Heart left ventricle (tissue), 16 donors: ENCODE results near the gene CCDC3. TPM values are rescaled to one million over a fixed set of nuclear protein-coding genes. Genes with fewer than 3 reads are reported as not detected.

Experiments used
- ATAC-seq, 4 donors: fragments of 200-7000 bp; cut with Tn5 transposase; one replicate each; pipeline ENCODE4 v1.9.1; 2020 to 2022; ENCODE audit warnings: moderate library complexity in 4 of 4, mild to moderate bottlenecking in 3 of 4, moderate number of reproducible peaks in 1 of 4
- DNase-seq, 5 donors: peaks; one replicate each; pipeline ENCODE4 v3.0.0-alpha.2; 2020
- H3K27ac ChIP-seq, 12 donors: fragments of 200-600 bp; sonication (generic) in 4 of 12; one replicate each; pipeline versions ENCODE4 v1.5.0 to v1.8.0; 2016 to 2022; ENCODE audit warnings: mild to moderate bottlenecking in 2 of 12
- H3K27me3 ChIP-seq, 9 donors: fragments of 200-600 bp; sonication (generic) in 2 of 9; one replicate each; pipeline versions ENCODE4 v1.5.1 to v1.8.0; 2016 to 2022; ENCODE audit warnings: mild to moderate bottlenecking in 3 of 9
- H3K36me3 ChIP-seq, 9 donors: fragments of 200-600 bp; sonication (generic) in 2 of 9; one replicate each; pipeline versions ENCODE4 v1.5.0 to v1.8.0; 2018 to 2022; ENCODE audit warnings: mild to moderate bottlenecking in 2 of 9
- H3K4me1 ChIP-seq, 12 donors: fragments of 200-600 bp; sonication (generic) in 4 of 12; one replicate each; pipeline versions ENCODE4 v1.5.0 to v1.8.0; 2016 to 2022; ENCODE audit warnings: mild to moderate bottlenecking in 3 of 12
- H3K4me3 ChIP-seq, 12 donors: fragments of 200-600 bp; sonication (generic) in 4 of 12; one replicate each; pipeline versions ENCODE4 v1.5.0 to v1.8.0; 2017 to 2022; ENCODE audit warnings: mild to moderate bottlenecking in 9 of 12, moderate library complexity in 4 of 12
- H3K9me3 ChIP-seq, 12 donors: fragments of 200-600 bp; sonication (generic) in 4 of 12; one replicate each; pipeline versions ENCODE4 v1.5.0 to v1.8.0; 2016 to 2022; ENCODE audit warnings: mild to moderate bottlenecking in 1 of 12
- CTCF ChIP-seq, 12 donors: fragments of 200-600 bp; sonication (generic) in 4 of 12; IDR thresholded peaks; one replicate each; pipeline versions ENCODE4 v1.5.0 to v1.8.0; 2018 to 2022; ENCODE audit warnings: antibody characterized with exemption in 12 of 12, mild to moderate bottlenecking in 5 of 12
- POLR2A ChIP-seq, 2 donors: fragments of 450-650 bp; IDR thresholded peaks; one replicate each; pipeline ENCODE4 v1.6.1; 2017; ENCODE audit warnings: antibody characterized with exemption in 2 of 2, mild to moderate bottlenecking in 2 of 2, moderate library complexity in 2 of 2
- WGBS, 4 donors: extraction: QIAGEN DNeasy Blood & Tissue Kit in 2 of 4; methylation state at CpG; one replicate each; pipeline versions ENCODE4 v1.1.5 to v1.1.7; 2013 to 2018; 5-methylcytosine and 5-hydroxymethylcytosine counted together
- intact Hi-C, 10 donors: fragments of 100-400 bp; cut with DNase I; formaldehyde crosslinking; loops; one replicate each; pipeline versions ENCODE4 v1.11.1 to v1.14.2; 2022
- polyA plus RNA-seq, 2 donors: library from polyadenylated mRNA; stranded (reverse); fragments of 200-250 nt; gene quantifications; one replicate each; pipeline ENCODE4 v1.2.3, GENCODE V29; 2013
- total RNA-seq, 9 donors: library from RNA; depleted of rRNA in 2 of 9; stranded (reverse); fragments of >200 nt in 2 of 9; fragmentation: NEBNext Ultra II Directional in 3 of 9; extraction: Animal tissue kit (Norgen Biotek cat#: 25700) in 3 of 9; gene quantifications; one replicate each; pipeline versions ENCODE4 v1.1.0 to v1.2.4, GENCODE V29; 2016 to 2023
- donor health status: ischemic (EF 13 %, LVEDD 7.1; RV severe dilation, severe dysfunction).
- donor health status: healthy with polysubstance abuse.
- donor health status: DM: no; HTN: yes; CAD: no.
- donor health status: DM: no; HTN: no; CAD: no.
- donor health status: ischemic (EF 25% LVEDD 6.9; RV normal size, moderate dysfunction).
- donor health status: ischemic (EF 25% LVEDD 5.7; RV mildly dilated, moderate dysfunction).
- donor health status: healthy.
- donor health status: DM: yes; HTN: yes; CAD: no.
- donor health status: ischemic (EF 35%, LVEDD 5.7; RV mildly dilated, moderate dysfunction).
- donor health status: nonischemic (EF 11% LVEDD 7.7; RV severe dilation, severe dysfunction).
- donor health status: DM: yes; HTN: yes; CAD: no.
- donor health status: PGD.
- donor health status: ischemic (EF 29% LVEDD 5.4; RV normal size, mild dysfunction).
- donor health status: nonischemic (EF 23%, LVEDD 6.1; RV moderate dilation, normal function).

CCDC3 gene
- total and polyA plus RNA-seq, 11 donors, result 1.6 to 15.4 (median 5.5) TPM

DNA sequence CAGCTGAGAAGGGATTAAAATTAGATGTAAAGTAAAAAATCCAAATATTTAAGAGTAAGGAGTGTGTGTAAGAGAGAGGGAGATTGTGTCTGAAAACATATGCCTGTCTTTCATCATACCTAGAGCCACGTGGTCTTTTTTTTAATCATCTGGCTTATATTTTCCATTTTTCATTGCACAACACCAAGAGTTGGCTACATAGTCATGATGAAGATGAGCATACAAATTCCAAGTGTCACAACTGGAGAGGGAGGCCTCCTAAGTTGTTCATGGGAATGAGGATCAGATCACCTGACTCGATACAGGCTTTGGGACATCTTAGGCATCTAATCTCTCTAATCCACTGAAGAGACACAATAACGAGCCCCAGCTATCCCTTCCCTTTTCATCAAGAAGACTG, 47.2 kb upstream of the CCDC3 start:
- ATAC-seq, result no peak
- TF ChIP-seq POLR2A (IDR thresholded peaks at IDR 0.05) (no peak), CTCF (IDR thresholded peaks at IDR 0.05) (no peak)
- intact Hi-C loops, result no loop called here
- 56 to 80% (median 58%) methylated on average over 3 of the region's 3 CpGs for WGBS, 4 donors
- peaks cover 0 to 1% (median 0%) of the 10 kb centered on the region in 12 donors for H3K9me3 ChIP-seq
- no peaks in the 10 kb centered on the region for H3K36me3 ChIP-seq
- no peaks in the 10 kb centered on the region for H3K4me1 ChIP-seq
- DNase-seq, result no peak
- no peak overlapping the region for H3K27ac ChIP-seq
- no peak overlapping the region for H3K4me3 ChIP-seq
- peaks cover 0 to 8% (median 0%) of the 10 kb centered on the region in 9 donors for H3K27me3 ChIP-seq

- intact Hi-C loops, result no loop called here
- Histone ChIP-seq H3K4me3 (no peak overlapping the region), H3K4me1 (no peaks in the 10 kb centered on the region), H3K36me3 (no peaks in the 10 kb centered on the region), H3K27ac (no peak overlapping the region), H3K9me3 (peaks cover 0 to 6% (median 0%) of the 10 kb centered on the region in 12 donors), H3K27me3 (peaks cover 0 to 7% (median 0%) of the 10 kb centered on the region in 9 donors)
- WGBS, 4 donors, result 70 to 73% (median 71%) methylated on average over 12 of the region's 12 CpGs
- DNase-seq (no peak), ATAC-seq (no peak)
- no peak for TF ChIP-seq POLR2A (IDR thresholded peaks at IDR 0.05)
- no peak for TF ChIP-seq CTCF (IDR thresholded peaks at IDR 0.05)
These were observed 46.2 kb upstream of the CCDC3 start for GRCh38 chr10:13047529-13048206.

DNA sequence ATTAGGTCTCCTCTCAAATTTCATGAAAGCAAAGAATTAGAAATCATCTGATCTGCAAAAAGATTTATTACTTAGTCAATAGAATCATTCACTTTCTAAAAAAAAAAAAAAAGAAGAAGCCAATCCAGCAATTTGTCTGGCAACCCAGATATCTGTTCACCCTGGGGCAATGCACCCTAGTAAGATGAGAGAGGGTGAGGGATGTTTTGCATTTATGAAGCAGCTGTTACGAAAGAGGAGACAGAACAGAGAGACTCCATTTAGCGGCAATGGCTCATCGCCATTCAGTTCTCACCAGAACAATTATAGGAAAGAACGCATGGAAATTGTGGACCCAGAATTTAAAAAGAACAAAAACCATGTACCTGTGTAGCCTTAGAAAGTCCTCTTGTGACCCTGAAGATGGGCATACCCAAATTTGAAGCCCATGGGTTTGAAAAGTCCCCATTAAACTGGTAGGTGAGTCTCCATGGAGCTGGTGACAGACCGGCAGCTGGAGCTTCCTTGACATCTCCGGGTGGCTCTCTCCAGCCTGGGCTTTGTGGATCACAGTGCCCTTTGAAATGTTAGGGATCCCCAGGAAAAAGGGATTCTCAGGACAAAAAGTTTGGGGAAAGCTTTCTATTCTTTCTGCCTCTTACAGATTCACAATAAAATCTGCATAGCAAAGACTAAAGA, 45.5 kb upstream of the CCDC3 start:
- ATAC-seq (no peak), DNase-seq (no peak)
- Histone ChIP-seq H3K36me3 (no peaks in the 10 kb centered on the region), H3K4me1 (no peaks in the 10 kb centered on the region), H3K27ac (no peak overlapping the region), H3K27me3 (peaks cover 0 to 4% (median 0%) of the 10 kb centered on the region in 9 donors), H3K4me3 (no peak overlapping the region), H3K9me3 (peaks cover 0 to 6% (median 0%) of the 10 kb centered on the region in 12 donors)
- 70 to 83% (median 81%) methylated on average over 6 of the region's 6 CpGs for WGBS, 4 donors
- no peak for TF ChIP-seq POLR2A (IDR thresholded peaks at IDR 0.05)
- TF ChIP-seq CTCF (IDR thresholded peaks at IDR 0.05), result no peak
- intact Hi-C loops, result no loop called here

- Histone ChIP-seq H3K36me3 (no peaks in the 10 kb centered on the region), H3K27ac (no peak overlapping the region), H3K27me3 (peaks cover 0 to 11% (median 0%) of the 10 kb centered on the region in 9 donors), H3K9me3 (peaks cover 0 to 6% (median 0%) of the 10 kb centered on the region in 12 donors), H3K4me3 (no peak overlapping the region), H3K4me1 (no peaks in the 10 kb centered on the region)
- TF ChIP-seq CTCF (IDR thresholded peaks at IDR 0.05), result no peak
- TF ChIP-seq POLR2A (IDR thresholded peaks at IDR 0.05), result no peak
- ATAC-seq (no peak), DNase-seq (no peak)
- 78 to 92% (median 85%) methylated on average over 2 of the region's 2 CpGs for WGBS, 4 donors
- intact Hi-C loops, result no loop called here
These were observed 42.0 kb upstream of the CCDC3 start for GRCh38 chr10:13043520-13043919.
